GM12874 (cell line): ENCODE data around the gene IGSF9.

Experiments
- TF ChIP-seq, protein P1 (sequence below): IDR thresholded peaks from 2 replicates; pipeline ENCODE4 v1.5.1; 2011; ENCODE audit warnings: low read depth, mild to moderate bottlenecking, control low read depth, low read length, moderate library complexity; ENCODE audit not compliant: insufficient read depth

Gene IGSF9

DNA sequence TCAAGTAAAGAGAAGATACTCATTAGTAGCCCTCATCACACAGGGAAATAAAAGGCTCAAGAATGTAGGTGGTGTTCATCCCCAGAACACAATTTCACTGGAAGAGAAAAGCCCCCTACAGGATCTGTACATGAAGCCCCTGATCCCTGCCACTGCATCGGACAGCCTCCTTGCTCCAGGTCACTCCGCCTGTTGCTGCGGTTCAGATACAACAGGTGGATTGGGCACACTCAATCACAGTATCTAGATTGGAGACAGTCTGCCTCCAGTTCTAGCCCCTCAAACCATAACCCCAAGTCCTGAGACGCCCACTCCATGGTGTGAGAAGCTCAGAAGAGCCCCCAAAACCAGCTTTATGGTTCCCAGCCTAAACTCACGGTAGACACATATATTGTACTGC is 7.5 kb upstream of the IGSF9 start:
- TF ChIP-seq, protein P1, sequence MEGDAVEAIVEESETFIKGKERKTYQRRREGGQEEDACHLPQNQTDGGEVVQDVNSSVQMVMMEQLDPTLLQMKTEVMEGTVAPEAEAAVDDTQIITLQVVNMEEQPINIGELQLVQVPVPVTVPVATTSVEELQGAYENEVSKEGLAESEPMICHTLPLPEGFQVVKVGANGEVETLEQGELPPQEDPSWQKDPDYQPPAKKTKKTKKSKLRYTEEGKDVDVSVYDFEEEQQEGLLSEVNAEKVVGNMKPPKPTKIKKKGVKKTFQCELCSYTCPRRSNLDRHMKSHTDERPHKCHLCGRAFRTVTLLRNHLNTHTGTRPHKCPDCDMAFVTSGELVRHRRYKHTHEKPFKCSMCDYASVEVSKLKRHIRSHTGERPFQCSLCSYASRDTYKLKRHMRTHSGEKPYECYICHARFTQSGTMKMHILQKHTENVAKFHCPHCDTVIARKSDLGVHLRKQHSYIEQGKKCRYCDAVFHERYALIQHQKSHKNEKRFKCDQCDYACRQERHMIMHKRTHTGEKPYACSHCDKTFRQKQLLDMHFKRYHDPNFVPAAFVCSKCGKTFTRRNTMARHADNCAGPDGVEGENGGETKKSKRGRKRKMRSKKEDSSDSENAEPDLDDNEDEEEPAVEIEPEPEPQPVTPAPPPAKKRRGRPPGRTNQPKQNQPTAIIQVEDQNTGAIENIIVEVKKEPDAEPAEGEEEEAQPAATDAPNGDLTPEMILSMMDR, result no peak

DNA sequence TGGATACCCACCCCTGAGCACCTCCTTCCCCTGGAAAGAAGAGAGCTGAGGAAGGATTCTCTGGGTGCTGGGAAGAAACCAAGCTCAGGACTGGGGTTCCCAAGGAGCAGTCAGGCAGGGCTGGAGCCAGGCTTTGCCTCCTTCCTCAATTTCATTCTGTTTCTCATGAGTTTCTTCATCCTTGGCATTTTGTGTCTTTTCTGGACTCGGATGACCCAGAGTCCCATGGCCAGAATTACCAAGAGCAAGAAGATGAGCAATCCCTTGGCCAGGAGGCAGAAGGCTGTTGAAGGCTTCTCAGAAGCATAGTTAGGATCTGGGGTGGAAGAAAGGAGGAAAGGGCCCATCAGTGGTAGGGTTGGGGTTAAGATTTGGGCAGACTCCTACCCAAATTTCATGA is 6.1 kb upstream of the IGSF9 start:
- TF ChIP-seq, protein P1, result no peak

DNA sequence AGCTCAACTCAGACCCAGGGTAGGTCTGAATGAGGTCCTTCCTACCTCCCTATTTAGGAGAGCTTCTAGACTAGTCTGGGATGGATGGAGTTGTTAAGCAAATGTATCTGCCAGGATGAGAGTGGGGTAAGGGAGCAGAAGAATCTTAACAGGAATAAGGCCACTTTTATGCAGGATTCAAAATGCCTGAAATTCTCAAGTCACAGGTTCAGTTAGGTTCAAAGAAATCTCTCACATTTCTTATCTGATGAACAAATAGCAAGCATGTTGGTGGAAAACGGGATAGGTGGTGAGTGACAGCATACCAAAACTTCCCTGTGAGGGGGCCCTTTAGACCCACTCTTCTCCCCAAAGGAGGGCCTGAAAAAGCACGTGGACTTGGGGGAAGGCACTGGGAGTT is 5.6 kb upstream of the IGSF9 start:
- TF ChIP-seq, protein P1, result no peak

DNA sequence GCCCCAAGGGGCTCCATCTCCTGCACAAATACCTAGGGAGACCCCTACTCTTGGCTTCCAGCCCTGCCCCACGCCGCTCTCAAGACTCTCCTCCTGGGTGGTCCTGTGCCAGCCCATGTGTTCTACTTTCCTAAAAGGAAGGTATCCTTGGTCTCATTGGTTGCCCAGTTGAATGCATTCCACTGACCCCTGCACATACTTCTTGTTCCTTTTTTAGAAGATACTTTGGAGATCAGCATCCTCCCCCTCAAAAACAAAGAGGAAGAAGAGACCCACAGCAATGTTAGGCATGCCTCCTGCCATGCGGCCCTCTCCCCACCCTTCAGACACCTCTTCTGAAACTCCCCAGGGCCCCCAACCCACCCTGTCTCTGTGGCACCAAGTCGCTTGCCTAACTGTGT is 4.6 kb upstream of the IGSF9 start:
- TF ChIP-seq, protein P1, result no peak

DNA sequence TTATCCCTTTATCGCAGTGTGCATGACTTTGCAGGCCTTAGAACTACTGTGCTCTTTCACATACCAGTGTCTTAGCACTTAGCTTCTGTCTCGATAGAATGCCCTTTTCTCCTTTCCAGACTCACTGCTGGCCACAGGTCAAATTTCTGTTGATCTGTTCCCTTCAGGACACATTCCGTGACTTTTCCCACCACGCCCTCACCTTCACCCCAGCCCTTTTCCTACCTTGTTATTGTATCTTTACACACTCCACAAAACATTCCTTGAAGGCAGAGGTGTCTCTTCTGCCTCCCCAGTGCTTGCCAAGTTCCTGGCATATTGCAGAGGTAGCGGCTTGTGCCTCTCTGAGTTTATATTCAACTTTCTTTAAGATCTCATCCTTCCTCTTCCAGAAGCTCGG is 3.7 kb upstream of the IGSF9 start:
- TF ChIP-seq, protein P1, result no peak

DNA sequence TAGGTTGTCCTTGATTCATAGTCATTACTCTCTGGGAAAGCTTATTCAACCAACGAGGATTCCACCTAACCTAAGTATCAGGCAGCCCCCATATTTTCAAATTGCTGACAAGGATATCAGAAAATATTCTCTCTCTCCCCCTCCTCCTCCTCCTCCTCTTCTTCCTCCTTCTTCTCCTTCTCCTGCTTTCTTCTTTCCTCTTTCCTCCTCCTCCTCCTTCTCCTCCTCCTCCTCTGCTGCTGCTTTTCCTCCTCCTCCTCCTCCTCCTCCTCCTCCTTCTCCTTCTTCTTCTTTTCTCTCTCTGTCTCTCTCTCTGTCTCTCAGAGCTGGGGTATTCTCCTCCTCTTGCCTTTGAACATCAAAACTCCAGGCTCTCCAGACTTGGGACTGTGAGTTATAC is 2.5 kb upstream of the IGSF9 start:
- TF ChIP-seq, protein P1, result no peak

DNA sequence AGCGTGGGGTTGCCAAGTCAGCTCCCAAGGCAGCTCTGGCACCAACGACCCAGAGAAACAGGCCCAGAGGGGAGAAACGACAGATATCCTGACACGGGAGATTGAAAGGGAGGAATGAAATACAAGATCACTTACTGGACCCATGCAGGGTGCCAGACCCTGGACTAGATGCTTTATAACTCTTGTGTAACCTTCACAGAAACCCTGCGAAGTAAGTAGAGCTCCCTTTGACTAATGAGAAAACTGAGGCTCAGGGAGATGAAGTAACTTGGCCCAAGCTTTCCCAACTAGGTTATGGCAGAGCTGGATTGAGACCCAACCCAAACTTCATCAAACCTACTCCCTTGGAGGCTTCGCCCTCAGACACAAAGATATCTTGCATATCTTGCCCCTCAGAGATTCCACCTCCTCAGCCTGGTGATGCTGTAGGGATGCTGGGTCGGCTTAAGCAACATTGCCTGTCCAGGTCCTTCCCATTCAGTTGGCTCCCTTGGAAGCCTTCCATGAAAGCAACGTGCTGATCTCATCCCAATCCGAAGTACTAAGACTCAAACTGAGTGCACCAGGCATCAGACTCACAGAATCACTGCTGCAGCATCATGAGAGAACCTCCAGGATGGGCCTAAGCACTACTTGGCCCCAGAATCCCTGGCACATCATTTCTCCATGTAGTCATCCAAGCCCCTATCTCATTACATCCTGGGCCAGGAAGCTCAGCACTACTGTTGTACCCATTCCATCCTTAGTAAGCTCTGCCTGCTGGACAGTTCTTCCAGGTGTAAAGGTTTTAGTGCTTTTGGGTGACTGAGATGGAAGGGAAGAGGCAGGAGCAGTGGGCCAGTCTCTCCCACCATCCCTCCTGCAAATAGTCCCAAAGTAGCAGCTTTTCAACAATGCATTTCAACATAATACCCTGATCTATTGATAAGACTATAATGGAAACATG is 1.1 kb upstream of the IGSF9 start:
- TF ChIP-seq, protein P1, result no peak
